Spinal cord (tissue), 10 donors: ENCODE results near the gene SH3RF2. TPM values are rescaled to one million over a fixed set of nuclear protein-coding genes. Genes with fewer than 3 reads are reported as not detected.

Experiments
- DNase-seq, 6 donors: peaks; one replicate each; pipeline versions ENCODE4 v3.0.0 to v3.0.0-alpha.2; 2013 to 2015; ENCODE audit warnings: low spot score in 6 of 6, low read depth in 4 of 6
- H3K27ac ChIP-seq: one replicate; pipeline ENCODE4 v1.5.1; 2013; ENCODE audit warnings: low read depth, low read length, control low read depth
- H3K27me3 ChIP-seq: one replicate; pipeline ENCODE4 v1.6.1; 2013; ENCODE audit warnings: low read length; ENCODE audit not compliant: control insufficient read depth, insufficient read depth
- H3K36me3 ChIP-seq: one replicate; pipeline ENCODE4 v1.6.1; 2013; ENCODE audit warnings: low read length; ENCODE audit not compliant: control insufficient read depth, insufficient read depth
- H3K4me1 ChIP-seq: one replicate; pipeline ENCODE4 v1.6.1; 2013; ENCODE audit warnings: low read length; ENCODE audit not compliant: control insufficient read depth, insufficient read depth
- H3K4me3 ChIP-seq: one replicate; pipeline ENCODE4 v1.5.1; 2013; ENCODE audit warnings: low read depth, low read length, control low read depth
- H3K9me3 ChIP-seq: one replicate; pipeline ENCODE4 v1.6.1; 2013; ENCODE audit warnings: low read length; ENCODE audit not compliant: control insufficient read depth, insufficient read depth
- WGBS: methylation state at CpG from one replicate; pipeline ENCODE4 v1.1.5; 2013; ENCODE audit warnings: missing lambda C conversion rate; ENCODE audit not compliant: insufficient coverage; 5-methylcytosine and 5-hydroxymethylcytosine counted together
- polyA plus RNA-seq, 2 donors: library from polyadenylated mRNA; unstranded; fragments of 120-200 nt; gene quantifications; one replicate each; pipeline ENCODE4 v1.2.1, GENCODE V29; 2013; ENCODE audit not compliant: insufficient read length in 2 of 2
- total RNA-seq, 2 donors: library from RNA; depleted of rRNA in 1 of 2; stranded (reverse); fragments of 120-200 nt in 1 of 2; fragments of >200 nt in 1 of 2; gene quantifications; one replicate each; pipeline versions ENCODE4 v1.2.3 to v1.2.4, GENCODE V29; 2013 to 2014
- donor health status: healthy.

SH3RF2 gene
- total and polyA plus RNA-seq, 4 donors, result 0.25 to 0.94 (median 0.34) TPM

DNA sequence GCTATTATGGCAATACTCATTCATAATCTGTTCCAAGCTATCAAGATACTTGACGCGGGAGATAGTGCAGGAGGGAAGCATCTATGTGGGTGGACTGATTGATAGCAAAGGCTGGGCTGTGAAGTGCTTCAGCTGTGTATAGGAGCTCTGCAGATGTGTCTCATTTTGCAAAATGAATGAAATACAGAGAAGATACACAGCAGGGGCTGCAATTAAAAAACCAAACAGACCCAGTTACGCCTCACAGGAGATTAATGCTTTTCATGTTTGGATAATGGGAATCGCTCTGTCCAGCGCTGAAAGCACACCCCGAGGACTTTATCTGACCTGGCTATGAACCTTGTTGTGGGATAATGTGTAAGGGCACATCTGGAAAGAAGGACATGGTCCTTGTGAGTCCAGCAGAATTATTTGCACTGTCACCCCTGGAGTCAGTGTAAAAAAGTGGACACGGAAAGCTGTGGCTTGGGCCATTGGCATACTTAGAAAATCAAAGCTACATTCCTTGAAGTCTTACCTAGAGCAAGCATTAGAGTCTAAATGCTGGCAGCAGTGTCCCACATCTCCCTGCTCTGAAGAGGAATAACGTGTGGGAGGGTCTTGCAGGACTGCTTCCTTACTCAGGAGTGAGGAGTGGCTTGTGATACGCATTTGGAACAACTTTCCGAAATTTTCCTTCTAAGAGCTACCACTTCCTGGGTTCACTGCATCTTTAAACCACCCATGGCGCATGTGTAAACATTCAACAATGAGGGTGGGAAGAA is 2.6 kb downstream of the SH3RF2 start:
- no peaks in the 10 kb centered on the region for H3K9me3 ChIP-seq
- H3K27ac ChIP-seq, result no peak overlapping the region
- H3K36me3 ChIP-seq, result no peaks in the 10 kb centered on the region
- peaks cover 7% of the 10 kb centered on the region for H3K27me3 ChIP-seq
- peak in 2 of 6 donors; percentile 15 to 76 for DNase-seq
- 35% methylated on average over 4 of the region's 11 CpGs for WGBS
- peaks cover 10% of the 10 kb centered on the region for H3K4me1 ChIP-seq
- no peak overlapping the region for H3K4me3 ChIP-seq

DNA sequence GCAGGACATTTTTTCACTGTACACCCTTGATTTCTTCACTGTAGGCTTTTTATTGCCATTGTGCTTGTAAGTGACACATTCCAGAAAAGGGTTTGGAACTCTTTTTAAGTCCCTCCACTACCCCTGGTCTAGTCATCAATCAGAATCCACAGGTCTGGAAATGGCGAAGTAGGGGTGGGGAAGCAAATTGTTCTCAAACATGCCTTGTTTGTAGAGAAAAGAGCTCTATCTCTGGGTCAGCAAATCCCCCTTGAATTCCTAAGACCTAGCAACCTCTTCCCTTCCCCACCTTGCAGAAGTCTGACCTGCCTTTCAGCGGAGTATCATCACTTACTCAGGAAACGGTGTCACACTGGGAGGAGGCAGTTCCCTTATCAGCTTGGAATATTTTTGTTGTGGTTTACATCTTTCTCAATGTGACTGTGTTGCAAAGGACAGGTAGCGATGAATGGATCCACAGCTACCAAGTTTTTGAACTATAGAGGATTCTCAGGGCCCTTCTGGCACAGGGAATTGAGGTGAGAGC is 3.2 kb downstream of the SH3RF2 start:
- H3K4me3 ChIP-seq, result no peak overlapping the region
- no peak for DNase-seq
- H3K4me1 ChIP-seq, result peaks cover 10% of the 10 kb centered on the region
- H3K9me3 ChIP-seq, result no peaks in the 10 kb centered on the region
- WGBS, result 100% methylated on average over 1 of the region's 4 CpGs
- peaks cover 7% of the 10 kb centered on the region for H3K27me3 ChIP-seq
- H3K27ac ChIP-seq, result no peak overlapping the region
- H3K36me3 ChIP-seq, result no peaks in the 10 kb centered on the region

DNA sequence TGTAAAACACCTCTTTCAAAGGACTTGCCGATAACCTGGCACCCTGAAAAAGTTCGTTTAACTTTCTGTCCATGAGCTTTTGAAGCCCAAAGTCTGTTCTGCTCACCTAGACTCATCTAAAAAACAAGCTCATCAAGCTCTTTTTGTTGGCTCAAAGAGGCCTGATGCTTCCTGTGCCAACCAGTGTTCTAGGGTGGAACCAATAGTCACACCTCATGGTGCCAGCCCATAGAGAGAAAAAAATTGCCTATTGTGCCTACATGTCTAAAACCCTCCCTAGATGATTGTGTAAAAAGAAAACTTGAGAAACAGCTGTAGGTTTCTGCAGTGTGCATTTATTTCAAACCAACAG is 4.7 kb downstream of the SH3RF2 start:
- H3K27ac ChIP-seq, result no peak overlapping the region
- no peak for DNase-seq
- no peak overlapping the region for H3K4me3 ChIP-seq
- no peaks in the 10 kb centered on the region for H3K36me3 ChIP-seq
- peaks cover 5% of the 10 kb centered on the region for H3K27me3 ChIP-seq
- 94% methylated on average over 2 of the region's 2 CpGs for WGBS
- peaks cover 10% of the 10 kb centered on the region for H3K4me1 ChIP-seq
- no peaks in the 10 kb centered on the region for H3K9me3 ChIP-seq

DNA sequence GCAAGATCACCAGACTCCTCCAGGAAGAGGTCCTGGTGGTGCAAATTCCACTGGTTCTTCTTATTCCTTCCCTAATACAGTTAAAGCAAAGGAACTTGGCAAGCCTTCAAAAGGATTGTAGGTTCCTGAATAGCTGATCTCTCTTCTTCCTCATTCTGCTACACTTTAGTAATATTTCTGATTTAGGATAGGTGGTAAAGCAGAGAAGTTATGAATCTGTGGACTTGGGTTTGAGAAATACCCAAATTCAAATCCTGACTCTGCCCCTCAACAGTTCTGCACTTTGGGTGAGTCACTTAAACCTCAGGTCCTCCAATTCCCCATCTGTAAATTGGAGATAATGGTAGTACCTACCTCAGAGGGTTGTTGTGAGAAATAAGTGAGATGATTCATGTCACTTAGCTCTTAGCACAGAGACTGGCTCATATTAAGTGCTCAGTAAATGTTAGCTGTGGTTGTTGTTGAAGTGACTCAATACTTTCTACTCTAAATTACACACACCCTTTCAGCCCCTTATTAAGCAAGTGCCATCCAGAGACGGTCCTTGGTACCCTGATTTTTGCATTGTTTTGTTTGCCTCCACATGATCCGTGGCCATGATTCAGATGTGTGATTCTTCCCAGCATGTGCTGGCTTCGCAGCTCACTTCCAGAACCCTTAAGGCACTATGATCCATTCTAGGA is 5.2 kb downstream of the SH3RF2 start:
- Histone ChIP-seq H3K9me3 (no peaks in the 10 kb centered on the region), H3K27me3 (peaks cover 2% of the 10 kb centered on the region), H3K27ac (no peak overlapping the region), H3K4me1 (peaks cover 6% of the 10 kb centered on the region), H3K4me3 (no peak overlapping the region), H3K36me3 (no peaks in the 10 kb centered on the region)
- no peak for DNase-seq
- WGBS, result 81% methylated on average over 3 of the region's 3 CpGs

DNA sequence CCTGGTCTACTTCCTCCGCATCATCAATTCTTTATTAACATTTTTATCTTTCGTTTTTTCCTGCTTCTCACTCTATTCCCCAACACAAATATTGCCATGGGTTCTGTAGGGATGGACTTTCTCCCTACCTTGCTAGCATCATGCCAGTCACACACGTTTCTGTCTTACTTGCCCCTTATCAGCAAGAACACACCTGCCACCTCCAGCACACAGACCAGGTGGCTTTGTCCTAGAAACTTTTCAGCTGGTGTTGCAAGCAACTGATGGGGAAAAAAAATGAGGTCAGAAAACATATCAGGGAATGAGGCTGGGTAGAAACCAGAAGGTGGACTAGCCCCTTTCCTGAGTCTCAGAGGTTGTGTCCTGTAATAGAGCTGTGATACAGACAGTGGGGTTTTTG is 5.8 kb downstream of the SH3RF2 start:
- Histone ChIP-seq H3K4me3 (no peak overlapping the region), H3K4me1 (peaks cover 4% of the 10 kb centered on the region), H3K36me3 (no peaks in the 10 kb centered on the region), H3K9me3 (no peaks in the 10 kb centered on the region), H3K27ac (no peak overlapping the region), H3K27me3 (no peaks in the 10 kb centered on the region)
- 71% methylated on average over 1 of the region's 3 CpGs for WGBS
- DNase-seq, result no peak

DNA sequence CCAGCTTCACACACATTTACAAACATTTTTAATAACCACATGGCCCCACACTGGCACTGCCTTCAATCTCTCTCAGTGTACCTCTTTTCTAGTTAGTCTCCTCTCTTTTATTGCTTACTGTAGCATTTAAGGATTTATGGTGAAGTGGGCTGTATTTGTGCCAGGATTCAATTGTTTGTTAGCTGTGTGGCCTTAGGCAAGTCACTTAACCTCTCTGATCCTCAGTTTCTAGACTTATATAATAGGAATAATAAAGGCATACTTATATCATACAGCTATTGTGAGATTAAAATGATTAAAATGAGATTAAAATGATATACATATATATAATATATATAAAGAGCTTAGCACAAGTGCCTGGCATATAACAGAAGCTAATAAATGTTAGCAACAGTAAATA is 6.4 kb downstream of the SH3RF2 start:
- no peak overlapping the region for H3K27ac ChIP-seq
- H3K4me3 ChIP-seq, result no peak overlapping the region
- no peaks in the 10 kb centered on the region for H3K27me3 ChIP-seq
- H3K36me3 ChIP-seq, result no peaks in the 10 kb centered on the region
- H3K9me3 ChIP-seq, result no peaks in the 10 kb centered on the region
- H3K4me1 ChIP-seq, result peaks cover 3% of the 10 kb centered on the region
- DNase-seq, result no peak

DNA sequence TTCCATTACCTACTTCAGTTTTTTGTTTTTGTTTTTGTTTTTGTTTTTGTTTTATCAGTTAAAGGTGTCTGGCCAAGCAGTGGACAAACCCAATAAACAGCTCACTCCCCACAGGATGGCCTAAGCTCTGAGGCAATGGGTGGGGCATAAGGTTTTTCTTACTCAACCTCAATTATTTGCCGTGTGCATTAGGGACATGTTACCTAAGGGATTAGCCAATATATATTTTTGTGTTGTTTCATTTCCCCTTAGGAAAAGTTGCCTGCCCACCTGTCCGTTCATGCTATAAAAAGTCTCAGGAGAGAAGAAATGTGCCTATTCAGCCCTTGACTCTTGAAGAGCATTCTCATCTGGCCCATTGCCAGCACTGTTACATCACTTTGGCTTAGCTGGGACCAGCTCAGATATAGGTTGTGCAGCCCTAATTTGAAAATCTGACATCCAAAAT is 7.3 kb downstream of the SH3RF2 start:
- WGBS, result 67% methylated on average over 1 of the region's 2 CpGs
- no peaks in the 10 kb centered on the region for H3K36me3 ChIP-seq
- H3K27ac ChIP-seq, result no peak overlapping the region
- H3K4me3 ChIP-seq, result no peak overlapping the region
- peak in 1 of 6 donors; percentile 27 for DNase-seq
- H3K27me3 ChIP-seq, result no peaks in the 10 kb centered on the region
- H3K4me1 ChIP-seq, result no peaks in the 10 kb centered on the region
- H3K9me3 ChIP-seq, result no peaks in the 10 kb centered on the region

DNA sequence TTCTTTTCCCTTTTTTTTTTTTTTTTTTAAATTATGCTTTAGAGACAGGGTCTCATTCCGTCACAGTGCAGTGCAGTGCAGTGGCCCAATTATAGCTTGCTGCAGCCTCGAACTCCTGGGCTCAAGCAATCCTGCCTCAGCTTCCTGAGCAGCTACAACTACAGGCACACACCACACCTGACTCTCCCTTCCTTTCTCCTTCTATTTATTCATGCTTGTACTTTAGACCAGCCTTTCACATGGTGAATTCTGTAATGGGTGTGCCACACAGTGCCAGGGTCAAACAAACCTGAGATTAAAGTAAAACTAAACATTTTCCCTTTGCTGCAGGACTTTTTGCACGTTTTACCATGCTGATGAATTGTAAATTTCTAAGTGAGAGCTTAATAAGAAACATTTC is 8.0 kb downstream of the SH3RF2 start:
- H3K4me1 ChIP-seq, result no peaks in the 10 kb centered on the region
- no peaks in the 10 kb centered on the region for H3K36me3 ChIP-seq
- H3K27me3 ChIP-seq, result no peaks in the 10 kb centered on the region
- H3K4me3 ChIP-seq, result no peak overlapping the region
- DNase-seq, result no peak
- H3K9me3 ChIP-seq, result no peaks in the 10 kb centered on the region
- H3K27ac ChIP-seq, result no peak overlapping the region
- WGBS, result 84% methylated on average over 2 of the region's 3 CpGs

DNA sequence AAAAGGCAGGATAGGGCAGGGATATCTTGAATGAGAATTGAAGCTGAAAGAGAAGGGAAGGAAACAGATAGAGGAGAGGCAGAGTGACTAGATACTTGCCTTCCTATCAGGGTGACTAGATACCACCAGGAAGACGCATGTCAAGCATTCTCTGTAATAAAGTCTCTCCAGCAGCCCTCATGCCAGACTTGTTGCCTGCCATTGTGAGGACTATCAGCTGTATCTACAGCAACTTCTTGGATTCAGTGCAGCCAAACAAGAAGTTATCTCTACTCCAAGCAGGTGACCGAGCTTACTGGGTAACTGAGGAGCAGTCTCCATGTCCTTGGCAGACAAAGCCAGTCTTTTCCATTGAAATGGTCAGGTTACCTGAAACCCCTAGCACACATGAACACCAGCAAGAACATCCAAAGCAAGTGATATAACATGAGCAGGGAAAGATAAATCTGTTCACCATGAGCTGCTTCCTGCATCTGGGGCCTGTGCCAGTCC is 9.3 kb downstream of the SH3RF2 start:
- Histone ChIP-seq H3K4me1 (no peaks in the 10 kb centered on the region), H3K4me3 (no peak overlapping the region), H3K27ac (no peak overlapping the region), H3K9me3 (no peaks in the 10 kb centered on the region), H3K27me3 (no peaks in the 10 kb centered on the region), H3K36me3 (no peaks in the 10 kb centered on the region)
- DNase-seq, result no peak
- 88% methylated on average over 2 of the region's 2 CpGs for WGBS
